Hepatic stellate cell (primary cell): Measurements from ENCODE around the gene STAT3.
"Not testable (repeated sequence)": the region's sequence is repeated elsewhere in the genome, so short reads cannot be mapped to it uniquely, and the experiment has no call there.

ENCODE experiments used
- DNase-seq: peaks from one replicate; pipeline ENCODE4 v3.0.0; 2011; ENCODE audit warnings: low spot score

Gene STAT3

DNA sequence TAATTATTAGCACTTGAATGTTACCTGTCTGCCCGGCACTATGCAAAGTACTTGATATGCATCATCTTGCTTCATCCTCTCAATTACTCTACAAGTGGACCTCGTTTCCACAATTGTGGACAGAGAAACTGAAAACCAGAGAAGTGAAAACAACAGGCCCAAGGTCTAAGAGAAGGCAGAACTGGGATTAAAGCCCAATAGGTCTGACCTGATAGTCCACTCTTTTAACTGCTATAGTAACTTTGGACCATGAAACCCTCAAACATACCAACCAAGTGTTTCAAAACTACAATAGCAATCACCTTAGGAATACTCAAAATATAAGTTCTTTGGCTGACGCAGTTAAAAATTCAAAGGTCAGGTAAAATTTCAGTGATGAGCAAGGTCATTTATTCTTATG, 7.3 kb downstream of the STAT3 start:
- DNase-seq, result no peak

DNA sequence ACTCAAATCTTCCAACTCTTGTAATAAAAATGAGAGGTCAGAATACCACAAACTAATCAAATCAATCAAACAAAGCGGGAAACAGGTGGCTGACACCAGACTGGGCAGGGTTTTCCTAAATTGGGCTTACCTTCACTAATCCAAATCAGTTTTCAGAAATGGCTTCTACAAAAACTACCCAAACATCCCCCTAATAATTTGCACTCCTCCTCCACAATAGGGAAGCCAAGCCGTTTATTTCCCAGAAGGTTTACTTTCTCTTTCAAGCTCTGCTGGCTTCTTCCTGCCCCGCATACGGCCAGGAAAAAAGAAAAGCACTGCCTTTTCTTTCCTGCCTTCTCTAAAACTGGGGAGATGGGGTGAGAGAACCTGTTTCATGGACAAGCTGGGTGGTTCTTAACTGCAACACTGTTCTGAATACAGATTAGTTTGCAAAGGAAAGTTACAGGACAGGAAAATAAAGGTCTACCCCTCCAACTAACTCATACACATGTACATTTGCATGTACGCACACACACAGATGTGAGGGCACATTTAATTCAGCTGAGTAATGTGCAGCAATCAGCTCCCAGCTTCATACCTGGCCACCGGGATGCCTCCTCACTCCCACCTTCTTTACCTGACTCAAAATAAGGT, 9.2 kb downstream of the STAT3 start:
- peak; percentile 47 for DNase-seq

DNA sequence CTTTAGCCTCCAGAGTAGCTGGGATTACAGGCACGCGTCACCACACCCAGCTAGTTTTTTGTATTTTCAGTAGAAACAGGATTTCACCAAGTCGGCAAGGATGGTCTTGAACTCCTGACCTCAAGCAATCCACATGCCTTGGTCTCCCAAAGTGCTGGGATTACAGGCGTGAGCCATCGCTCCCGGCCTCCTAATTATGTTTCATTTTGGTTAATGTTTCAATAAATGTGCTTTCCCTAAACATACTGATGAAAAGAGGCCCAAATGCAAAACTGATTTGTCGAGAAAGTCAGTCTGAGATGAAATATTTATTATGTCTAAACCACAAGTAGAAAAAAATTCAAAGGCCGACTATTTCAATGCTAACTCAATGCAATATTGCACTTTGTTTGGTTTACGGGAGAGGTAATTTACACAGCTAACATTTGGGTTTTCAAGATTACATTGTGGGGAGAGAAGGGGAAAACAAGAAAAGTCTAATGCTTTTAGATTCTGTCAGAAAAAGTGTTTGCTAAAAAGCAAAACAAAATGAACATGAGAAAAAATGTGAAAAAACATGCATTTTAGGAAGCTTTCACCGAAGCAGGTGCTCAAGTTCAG, 9.8 kb downstream of the STAT3 start:
- DNase-seq, result no peak

DNA sequence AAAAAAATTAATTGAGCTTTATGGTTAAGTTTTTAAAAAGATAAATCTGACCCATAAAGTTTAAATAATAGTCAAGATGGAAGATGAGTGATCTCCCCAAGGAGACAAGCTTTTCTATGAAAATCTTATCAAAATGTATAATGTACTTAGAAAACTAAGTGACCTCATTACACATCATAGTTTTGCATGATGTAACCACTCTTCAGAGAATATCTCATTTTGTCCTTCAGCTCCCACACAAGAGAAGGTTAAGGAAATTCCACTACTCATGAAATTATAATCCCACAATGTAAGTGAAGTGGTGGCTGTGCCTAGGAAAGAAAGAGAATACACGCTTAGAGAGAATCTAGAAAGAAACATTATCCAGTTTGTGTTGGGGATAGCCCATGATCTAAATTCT, 14.3 kb downstream of the STAT3 start:
- no peak for DNase-seq

DNA sequence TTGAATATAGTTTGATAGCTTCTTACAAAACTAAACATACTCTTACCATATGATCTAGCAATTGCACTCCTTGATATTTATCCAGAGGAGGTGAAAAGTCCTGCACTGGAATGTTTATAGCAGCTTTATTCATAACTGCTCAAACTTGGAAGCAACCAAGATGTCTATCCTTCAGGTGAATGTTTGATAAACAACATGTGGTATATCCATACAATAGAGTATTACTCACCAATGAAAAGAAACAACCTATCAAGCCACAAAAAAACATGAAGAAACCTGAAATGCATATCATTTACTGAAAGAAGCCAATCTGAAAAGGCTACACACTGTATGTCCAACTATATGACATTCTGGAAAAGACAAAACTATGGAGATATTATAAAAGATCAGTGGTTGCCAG, 16.1 kb downstream of the STAT3 start:
- no peak for DNase-seq

DNA sequence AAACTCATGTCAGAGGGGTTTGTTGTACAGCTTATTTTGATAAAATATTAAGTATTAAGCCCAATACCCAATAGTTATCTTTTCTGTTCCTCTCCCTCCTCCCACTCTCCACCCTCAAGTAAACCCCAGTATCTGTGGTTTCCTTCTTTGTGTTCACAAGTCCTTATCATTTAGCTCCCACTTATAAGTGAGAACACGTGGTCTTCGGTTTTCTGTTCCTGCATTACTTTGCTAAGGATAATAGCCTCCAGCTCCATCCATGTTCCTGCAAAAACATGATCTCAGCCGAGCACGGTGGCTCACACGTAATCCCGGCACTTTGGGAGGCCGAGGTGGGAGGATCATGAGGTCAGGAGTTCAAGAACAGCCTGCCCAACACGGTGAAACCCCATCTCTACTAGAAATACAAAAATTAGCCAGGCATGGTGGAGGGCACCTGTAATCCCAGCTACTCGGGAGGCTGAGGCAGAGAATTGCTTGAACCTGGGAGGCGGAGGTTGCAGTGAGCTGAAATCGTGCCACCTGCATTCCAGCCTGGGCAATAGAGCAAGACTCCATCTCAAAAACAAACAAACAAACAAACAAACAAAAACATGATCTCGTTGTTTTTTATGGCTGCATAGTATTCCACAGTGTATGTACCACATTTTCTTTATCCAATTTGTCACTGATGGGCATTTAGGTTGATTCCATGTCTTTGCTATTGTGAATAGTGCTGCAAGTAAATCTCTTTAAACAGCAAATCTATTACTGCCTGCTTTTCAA, 19.3 kb downstream of the STAT3 start:
- not testable (repeated sequence) for DNase-seq

DNA sequence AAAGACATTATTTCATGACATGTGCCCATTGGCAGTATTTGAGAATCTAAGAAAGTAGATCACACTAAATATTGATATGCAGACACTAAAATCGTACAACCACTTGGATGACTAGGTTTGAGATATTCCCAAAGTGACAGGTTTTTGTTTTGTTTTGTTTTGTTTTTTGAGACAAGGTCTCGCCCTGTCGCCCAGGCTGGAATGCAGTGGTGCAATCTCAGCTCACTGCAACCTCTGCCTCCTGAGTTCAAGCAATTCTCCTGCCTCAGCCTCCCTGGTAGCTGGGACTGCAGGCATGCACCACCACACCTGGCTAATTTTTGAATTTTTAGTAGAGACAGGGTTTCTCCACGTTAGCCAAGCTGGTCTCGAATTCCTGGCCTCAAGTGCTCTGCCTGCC, 19.9 kb downstream of the STAT3 start:
- DNase-seq, result not testable (repeated sequence)

DNA sequence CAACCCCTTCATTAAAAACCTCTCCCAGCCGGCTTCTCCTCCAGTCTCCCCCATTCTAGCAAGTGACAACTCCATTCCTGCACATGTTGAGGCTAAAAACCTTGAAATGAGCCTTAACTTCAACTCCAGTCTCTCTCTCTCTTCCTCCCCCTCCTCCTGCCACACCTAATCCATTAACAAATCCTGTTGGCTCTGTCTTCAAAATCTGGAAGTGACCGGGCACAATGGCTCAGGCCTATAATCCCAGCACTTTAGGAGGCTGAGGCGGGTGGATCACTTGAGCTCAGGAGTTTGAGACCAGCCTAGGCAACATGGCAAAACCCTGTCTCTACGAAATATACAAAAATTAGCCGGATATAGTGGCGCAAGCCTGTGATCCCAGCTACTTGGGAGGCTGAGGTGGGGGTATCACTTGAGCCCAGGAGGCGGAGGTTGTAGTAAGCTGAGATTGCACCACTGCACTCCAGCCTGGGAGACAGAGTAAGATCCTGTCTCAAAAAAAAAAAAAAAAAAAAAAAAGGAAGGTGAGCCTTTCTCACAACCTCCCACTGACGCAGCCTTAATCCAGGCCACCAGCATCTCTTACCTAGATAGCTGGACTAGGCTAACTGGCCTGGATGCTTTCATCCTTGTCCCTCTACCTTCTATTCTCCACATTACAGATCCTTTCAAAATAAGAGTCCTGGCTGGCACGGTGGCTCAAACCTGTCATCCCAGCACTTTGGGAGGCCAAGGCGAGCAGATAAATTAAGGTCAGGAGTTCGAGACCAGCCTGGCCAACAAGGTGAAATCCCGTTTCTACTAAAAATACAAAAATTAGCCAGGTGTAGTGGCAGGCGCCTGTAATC, 21.8 kb downstream of the STAT3 start:
- DNase-seq, result not testable (repeated sequence)

DNA sequence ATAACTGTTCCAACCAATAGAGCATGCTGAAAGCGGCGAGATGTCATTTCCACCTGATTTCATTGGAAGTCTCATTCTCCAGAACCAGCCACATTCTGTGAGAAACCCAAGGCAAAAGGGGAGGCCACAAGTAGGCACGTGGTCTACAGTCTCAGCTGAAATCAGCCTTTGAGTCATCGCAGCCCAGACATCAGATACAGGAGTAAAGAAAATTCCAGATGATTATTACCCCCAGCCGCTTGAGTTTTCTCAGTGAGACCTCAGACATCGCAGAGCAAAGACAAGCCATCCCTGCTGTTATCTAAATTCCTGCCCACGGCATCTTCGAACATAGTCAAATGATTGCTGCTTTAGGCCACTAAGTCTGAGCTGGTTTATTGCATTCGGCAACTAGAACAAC, 23.1 kb downstream of the STAT3 start:
- peak; percentile 53 for DNase-seq

DNA sequence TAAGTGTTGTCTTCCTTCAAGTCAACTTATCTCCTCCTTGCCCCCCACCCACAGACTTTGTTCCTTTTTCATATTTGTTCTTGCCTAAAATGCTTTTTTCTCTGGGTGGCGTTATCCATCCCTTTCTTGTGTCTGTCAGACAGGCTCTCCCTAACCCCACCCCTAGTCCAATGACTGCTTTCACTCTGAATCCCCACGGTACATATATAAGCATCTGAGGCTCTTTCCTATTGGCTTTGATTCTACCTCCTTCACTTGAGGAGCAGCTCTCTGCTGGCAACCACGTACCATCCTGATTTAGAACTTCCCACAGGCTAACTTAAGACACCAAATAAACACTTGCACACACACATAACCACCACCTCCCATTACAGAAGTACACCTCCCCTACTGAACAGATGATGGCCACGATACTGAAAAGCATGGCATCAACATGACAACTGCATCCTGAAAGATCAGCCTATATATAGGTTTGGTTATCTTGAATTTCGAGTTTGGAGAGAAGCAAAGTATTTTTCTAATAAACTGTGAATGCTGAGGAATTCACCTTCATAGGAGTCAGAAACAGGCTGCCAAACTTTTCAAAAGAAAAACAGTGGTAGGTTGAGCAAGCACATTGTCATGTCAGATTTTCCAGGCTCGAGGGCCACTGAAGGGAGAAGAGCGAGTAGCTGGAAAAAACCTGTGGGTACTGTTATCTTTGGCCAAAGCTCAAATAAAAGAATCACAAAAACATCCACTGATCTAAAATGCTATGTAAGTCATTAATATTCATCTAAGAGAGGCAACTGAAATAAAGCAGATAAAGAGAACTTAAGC, 24.3 kb downstream of the STAT3 start:
- DNase-seq, result peak; percentile 29

DNA sequence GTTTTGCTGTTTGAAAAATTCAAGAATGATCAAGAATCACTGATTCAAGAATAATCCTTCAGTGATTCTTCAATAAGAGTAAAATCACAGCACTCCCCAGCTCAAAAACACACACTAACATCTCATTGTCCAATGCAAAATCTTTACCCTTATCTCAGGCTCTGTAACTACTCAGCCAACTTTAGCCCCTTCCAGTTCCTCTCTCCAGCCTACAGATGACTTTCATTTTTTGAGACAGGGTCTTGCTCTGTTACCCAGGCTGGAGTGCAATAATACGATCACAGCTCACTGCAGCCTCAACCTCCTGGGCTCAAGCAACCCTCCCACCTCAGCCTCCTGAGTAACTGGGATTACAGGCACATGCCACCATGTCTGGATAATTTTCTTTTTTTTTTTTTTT, 25.0 kb downstream of the STAT3 start:
- no peak for DNase-seq

DNA sequence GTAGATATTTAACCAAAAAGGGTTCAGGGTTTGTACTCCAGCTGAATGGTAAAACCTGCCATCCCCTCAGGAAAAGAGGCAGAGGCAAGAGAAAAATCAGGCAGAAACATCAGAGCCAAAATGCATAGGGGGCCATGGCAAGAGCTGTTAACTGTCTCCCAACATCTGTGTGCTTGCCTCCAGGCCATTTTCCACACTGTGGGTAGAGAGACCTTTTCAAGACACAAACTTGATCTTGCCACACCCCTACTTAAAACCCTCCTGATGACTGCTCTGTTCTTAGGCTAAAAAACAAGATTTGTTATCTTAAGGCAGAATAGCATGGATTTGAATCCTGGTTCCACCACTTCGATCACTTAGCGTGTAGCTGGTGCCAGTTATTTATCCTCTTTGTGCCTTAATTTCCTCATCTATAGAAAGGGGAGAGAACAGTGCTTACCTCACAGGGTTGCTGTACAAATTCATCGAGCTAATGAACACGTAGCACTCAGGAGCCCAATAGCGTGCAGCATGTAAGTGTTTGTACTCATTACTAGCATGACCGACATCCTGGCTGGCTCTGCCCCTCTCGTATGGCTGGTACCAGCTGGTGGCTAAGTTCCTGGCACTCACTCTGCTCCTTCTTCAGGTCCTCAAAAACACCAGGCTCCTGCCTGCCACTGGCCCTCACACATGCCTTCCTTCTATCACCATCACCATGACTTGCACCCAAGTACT, 25.8 kb downstream of the STAT3 start:
- DNase-seq, result no peak

DNA sequence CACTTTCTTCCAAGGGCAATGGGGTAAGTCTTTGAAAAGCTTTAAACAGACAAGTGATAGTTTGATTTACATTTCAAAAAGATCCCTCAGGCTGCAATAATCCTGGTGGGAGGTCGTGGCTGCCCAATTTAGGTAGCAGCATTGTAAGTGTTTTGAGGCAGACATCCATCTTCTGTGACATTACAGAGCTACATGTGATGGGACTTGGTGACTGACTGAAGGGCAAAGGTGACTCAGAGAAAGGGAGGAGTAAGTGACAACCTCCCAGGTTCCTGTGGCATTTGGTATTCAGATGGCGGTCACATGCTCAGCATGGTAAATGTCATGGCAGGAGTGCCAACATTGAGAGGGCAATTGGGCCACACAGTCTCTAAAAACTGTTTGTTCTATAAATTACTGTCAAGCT, 26.5 kb downstream of the STAT3 start:
- no peak for DNase-seq

DNA sequence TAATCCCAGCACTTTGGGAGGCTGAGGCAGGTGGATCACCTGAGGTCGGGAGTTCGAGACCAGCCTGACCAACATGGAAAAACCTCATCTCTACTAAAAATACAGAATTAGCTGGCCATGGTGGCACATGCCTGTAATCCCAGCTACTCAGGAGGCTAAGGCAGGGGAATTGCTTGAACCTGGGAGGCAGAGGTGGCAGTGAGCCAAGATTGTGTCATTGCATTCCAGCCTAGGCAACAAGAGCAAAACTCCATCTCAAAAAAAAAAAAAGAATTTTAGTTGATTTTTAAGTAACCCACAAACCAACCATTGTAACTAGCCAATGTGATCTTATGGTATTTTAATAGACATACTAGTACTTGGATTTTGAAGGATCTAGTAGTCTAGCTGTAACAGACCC, 27.9 kb downstream of the STAT3 start:
- DNase-seq, result not testable (repeated sequence)

DNA sequence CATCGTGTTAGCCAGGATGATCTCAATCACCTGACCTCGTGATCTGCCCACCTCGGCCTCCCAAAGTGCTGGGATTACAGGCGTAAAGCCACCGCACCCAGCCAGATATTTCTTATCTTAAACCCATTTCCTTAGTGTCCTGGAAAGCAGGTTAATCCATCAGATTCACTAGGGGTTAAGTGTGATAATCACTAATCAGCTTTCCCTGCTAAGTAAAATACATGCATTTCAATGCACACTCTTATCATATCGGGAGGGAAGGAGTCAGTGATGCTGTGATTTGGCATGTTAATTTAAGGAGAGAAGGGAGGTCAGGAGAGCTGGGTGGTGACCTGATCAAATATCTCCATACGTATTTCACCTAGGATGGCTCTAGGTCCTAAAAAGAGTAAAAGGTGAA, 29.1 kb downstream of the STAT3 start:
- DNase-seq, result no peak

DNA sequence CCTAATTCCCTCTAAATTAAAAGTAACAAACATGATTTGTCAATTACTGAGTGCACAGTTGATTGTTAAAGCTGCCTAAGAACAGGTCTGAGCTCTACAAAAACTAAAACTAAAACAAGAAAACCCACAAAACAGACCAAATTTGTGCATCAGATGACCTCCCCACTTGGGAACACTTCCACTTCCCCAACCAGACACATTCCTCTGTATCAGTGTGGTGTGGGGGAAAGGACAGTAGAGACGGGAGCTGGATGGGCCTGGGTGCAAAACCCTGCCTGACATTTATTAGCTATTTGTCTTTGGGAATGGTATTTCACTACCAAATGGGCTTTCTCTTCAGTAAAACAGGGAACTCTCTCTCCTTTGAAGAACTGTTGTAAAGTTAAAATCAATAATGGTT, 29.8 kb downstream of the STAT3 start:
- no peak for DNase-seq

DNA sequence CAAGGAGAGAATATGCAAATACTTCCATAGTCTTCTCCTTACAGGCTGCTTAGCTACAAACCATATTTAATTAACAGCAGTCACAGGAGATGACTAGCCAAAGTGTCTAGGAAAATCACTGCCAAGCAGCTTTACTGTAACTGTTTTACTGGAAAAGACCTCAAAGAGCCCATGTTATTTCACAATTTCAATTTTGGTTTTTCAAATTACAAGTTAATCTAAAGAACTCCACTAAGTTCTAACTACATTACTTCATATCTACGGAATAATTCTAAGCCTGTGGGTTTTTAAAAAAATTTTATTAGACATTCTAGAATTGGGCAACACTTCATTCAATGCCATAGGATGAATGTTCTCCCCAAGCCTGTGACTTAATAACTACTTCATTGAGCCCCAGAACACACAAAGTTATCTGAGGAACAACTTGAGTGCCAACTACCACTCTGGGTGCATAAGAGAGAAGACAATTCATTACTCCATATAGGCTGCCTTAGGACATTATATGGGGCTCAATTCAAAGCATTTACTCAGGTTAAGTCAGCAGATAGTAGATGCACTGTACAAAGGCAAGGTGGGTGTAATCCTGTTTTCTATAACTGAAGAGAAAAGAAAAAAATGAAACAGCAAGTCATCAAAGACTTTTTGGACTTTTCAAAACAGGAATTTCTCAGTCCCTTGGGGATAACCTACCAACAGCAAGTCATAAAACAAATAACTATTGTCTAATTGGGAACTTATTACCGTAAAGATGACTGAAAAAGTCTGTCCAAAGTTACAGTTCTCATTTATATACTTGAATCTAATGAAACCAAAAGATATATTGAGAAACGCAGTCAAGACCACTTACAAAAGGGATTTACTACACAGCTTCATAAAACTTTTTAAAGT, 33.0 kb downstream of the STAT3 start:
- DNase-seq, result no peak

DNA sequence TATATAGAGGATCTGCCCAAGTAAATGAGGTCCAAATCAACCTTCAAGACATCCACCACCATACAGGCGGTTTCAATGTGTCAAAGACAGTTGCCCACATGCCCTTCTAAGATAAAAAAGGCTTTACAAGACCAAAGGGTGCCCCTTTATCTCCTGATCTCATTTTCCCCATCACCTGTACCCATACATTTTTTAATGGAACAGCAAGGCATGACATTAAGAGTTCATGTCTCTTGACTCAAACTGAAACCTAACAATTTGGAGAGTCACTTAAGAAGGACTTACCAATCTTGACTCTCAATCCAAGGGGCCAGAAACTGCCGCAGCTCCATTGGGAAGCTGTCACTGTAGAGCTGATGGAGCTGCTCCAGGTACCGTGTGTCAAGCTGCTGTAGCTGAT, 40.1 kb downstream of the STAT3 start:
- no peak for DNase-seq

DNA sequence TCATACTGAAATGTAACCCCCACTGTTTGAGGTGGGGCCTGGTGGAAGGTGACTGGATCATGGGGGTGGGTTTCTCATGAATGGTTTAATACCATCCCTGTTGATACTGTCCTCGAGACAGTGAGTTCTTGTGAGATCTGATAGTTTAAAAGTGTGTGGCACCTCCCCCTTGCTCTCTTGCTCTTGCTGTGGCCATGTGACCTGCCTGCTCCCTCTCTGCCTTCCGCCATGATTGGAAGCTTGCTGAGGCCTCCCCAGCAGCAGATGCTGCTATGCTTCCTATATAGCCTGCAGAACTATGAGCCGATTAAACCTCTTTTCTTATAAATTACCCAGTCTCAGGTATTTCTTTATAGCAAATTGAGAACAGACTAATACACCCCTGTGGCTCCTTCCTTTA, 40.6 kb downstream of the STAT3 start:
- DNase-seq, result no peak

DNA sequence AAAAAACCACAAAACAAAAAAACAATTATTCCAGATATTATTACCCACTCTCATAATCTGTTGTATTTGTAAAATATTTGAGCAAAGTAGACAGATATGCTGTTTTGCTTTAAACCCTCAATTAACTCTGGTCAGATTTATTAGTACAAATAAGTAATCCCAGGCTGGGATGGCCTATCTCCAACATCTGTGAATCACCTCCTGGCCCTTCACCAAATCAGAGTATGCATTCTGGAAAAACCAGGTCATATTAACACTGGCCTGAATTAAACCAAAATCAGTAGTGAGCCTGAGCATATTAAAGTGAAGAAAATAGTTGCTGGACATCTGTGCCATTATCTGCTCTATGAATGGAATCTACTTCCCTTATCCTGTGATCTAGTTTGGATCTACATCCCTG, 41.0 kb downstream of the STAT3 start:
- DNase-seq, result peak; percentile 59
